Bone marrow (tissue), 2 donors: ENCODE results near the gene CD247.

Source experiments
- DNase-seq, 2 donors: peaks; one replicate each; lab custom pipeline; 2025; lab: John Stamatoyannopoulos, UW

The CD247 gene

GRCh38 chr1:167542109-167543032 is 24.0 kb upstream of the CD247 start:
- no peak for DNase-seq

DNA sequence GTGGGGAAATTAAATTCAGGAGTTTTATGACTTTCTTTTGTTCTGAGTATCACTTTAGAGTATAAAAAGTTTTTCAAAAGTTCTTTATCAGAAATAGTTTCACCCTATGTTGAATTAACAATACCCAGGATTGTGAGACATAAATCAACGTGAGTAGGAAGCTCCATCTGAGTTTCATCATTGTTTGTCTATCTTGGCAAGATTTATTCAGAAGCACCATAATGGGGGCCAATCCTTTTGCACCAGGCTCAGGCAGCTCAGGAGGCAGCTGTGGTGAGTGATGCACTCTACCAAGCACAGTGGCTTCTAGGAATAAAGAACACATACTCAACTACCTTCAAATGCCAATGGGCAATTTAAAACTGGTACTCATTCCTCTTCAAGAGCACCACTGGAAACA is 23.3 kb upstream of the CD247 start:
- no peak for DNase-seq

DNA sequence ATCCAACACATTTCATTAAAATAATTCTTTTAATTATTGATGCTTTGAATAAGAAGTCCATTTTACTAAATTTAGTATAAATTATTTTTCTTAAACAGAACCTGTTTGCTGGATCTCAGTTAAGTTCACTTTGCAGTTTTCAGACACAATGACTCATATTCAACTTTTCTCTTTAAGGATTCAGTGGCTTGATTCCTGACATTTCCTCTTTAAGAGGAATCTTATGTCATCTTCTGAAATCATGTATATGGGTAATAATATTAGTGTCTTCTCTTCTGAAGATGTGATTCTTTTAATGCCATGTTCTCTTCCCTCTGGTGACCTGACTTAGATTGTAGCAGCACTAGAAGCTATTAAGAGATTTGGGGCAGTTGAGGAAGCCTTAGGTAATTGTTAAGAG is 22.7 kb upstream of the CD247 start:
- DNase-seq: no peak

DNA sequence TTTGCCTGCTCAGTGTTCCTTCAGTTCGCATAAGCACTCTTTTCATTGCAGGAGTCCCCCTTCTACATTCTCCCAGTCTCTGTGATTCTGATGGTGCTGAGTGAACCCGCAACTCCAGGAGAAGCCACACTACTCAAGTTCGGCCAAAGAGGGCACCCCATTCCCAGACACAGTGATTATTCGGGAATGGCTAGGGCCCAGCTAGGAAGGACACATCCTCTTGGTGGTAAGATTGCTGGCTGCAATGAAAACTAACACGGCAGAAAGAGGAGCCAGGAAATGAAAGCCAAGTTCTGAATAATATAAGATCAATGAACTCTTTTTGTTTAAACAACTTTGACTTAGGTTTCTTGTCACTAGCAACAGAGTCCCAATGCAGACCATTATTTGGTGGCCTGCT is 20.3 kb upstream of the CD247 start:
- no peak for DNase-seq

- DNase-seq: peak; percentile 15 to 37
Observed at GRCh38 chr1:167533851-167534300, 15.5 kb upstream of the CD247 start.

DNA sequence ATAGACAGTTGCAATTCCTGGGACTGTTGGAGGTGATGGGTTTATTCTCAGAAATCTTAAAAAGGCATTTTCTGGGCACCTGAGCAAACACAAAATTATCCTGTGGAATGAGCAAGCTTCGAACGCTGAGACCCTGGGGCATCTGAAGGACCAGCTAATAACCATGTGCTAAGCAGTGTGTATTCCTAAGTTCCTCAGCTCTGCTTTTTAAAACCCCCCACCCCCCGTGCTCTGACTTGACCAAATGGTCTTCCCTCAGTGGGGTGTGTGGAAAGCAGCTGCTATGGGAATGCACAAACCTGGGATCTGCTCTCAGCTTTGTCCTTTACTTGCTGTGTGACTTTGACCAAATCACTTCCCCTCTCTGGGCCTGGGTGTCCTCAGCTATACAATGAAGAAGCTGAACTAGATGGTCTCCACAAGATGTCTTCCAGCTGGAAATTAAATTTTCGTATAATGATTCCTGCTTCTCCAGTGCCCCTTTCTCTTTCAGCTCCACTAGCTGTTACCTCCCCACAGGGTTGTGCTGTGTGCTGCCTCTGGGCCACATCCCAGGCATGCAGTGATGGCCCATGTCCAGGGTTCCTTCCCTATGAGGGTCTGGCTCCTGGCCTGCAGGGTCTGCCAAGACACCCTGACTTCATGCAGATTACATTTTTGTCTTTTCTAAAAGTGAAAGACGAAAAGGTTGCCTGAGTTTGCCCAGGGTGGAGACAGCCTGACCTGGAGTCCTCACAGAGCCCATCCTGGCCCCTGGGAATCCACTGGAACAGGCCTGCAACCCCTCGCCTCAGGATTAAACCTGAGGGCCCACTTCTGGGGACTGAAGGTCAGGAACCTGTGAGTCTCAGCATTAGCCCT is 14.9 kb upstream of the CD247 start:
- no peak for DNase-seq

- DNase-seq: no peak
Observed at GRCh38 chr1:167532375-167532774, 14.0 kb upstream of the CD247 start.

GRCh38 chr1:167529829-167530474 is 11.6 kb upstream of the CD247 start:
- DNase-seq: no peak

GRCh38 chr1:167528057-167528728 is 9.9 kb upstream of the CD247 start:
- DNase-seq: no peak

- no peak for DNase-seq
Observed at GRCh38 chr1:167526667-167527383, 8.5 kb upstream of the CD247 start.

DNA sequence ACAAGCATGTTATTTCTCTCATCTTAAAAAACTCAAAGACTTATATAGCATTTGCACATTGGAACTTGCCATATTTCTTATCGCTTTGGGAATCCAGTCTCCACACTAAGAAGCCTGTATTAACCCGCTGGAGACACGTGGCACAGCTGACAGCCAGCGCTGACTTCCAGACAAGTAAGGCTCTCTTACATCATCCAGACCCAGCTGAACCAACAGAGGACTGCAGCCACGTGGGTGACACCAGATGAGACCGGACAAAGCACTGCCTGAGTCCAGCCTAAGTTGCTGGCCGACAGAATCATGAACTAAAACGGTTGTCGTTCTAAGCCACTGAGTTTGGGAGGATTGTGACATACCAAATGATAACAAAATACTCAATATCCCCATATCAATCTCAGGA is 6.3 kb upstream of the CD247 start:
- DNase-seq: no peak

DNA sequence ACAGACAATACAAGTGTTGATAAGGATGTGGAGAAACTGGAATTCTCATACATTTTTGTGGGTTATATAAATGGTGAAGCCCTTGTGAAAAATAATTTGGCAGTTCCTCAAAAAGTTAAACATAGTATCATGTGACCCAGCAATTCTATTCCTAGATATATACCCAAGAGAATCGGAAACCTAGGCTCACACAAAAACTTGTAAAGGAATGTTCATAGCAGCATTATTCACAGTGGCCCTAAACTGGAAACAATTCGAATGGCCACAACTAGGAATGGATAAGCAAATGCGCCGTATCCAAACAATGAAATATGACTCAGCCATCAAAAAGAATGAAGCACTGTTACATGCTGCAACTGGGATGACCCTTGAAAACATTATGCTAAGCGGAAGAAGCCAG is 3.9 kb upstream of the CD247 start:
- no peak for DNase-seq

GRCh38 chr1:167520711-167521206 is 2.4 kb upstream of the CD247 start:
- DNase-seq: no peak

DNA sequence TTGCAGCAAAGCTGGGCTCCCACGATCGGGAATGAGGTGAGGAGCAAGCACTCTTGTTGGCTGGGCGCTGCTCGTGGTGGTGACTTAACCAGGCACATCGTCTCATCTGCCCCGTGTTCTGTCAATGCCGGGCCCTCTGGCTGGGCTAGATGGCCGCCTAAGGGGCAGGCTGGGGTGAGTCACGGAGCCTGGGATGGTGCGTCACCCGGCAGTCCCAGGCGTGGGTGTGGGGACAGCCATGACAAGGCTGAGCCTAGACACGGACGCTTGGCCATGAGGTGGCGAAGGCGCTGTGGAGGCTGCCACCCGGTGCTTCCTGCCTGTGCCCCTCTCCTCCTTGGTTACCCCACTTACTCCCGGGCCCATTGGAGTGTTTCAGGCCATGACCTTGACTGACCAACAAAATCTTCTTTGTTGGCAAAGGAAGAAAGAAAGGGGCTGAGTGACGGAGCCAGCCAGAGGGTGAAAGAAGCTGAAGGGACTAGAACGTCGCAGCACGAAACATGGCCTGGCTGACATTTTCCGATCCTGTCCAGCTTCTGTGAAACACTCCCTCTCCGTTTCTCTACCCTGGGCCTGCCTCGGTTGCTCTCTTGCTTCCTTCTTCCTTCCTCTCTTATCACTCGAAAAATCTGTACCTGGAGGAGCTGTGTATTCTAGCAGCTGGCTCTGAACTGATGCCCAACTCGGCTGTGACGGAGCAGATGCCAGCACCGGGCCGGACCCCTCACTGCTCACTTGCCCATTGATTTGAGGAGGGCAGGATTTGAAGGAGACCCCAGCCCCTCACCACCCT is 596 bp downstream of the CD247 start:
- DNase-seq: no peak

DNA sequence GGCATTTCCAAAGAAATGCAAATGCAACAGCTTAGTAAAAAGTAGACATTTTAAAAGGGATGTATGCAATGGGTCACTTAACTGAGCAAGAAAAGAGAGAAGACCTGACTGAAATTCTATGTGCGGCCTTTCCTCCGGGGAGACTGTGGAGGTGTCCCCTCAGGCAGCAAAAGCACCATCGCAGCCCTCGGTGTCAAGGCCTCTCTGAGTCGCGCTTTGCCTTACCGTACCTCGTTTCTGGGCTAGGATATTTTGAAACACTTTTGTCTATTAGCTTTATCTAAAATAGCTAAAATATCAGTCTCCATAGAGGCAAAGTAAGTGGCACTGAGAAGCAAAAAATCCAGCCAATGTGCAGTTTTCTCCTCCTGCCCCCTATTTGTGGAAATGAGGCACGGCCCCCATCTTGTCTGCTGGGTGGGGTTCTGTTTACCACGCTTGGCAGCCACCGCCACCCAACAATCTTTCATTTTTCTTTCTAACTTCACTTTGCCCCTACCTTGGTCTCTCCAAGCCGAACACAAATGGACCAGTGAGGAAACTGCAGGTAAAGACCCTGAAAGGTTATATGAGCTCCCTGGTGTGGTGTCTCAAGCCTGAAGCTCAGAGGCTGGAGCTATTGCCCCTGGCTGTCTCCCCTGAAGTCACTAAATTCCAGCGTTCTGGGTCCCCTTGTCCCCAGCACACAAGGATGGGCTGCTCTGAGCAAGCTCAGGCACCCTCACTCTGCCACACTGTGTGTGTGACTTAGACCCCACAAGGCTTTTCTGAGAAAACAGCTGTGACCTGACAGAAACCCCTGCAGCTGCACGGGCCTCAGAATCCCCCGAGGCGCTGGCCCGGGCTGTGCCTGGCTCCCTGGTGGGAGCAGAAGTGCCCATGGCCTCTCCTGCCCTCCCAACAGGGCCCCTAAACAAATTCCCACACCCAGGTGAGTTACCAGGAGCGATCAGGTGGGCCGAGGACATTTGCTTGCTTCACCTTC is 1.6 kb downstream of the CD247 start:
- no peak for DNase-seq

DNA sequence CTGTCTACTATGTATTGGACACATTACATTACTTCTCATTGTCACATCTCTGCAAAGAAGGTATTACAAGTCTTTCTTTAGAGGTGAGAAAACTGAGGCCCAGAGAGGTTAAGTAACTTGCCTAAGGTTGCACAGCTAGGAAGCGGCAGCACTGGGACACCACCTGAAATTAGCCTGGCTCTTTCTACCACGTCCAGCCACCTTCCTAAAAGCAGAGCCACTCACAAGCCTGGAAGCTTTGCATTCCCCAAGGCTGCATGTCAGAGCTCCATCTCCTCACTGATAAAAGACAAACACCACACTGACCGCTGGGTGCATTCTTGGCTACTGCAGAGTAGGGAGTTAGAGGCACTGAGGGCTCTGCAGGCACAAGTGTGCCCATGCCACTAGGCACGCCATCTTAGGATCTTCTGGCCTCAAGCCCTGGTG is 2.4 kb downstream of the CD247 start:
- no peak for DNase-seq

DNA sequence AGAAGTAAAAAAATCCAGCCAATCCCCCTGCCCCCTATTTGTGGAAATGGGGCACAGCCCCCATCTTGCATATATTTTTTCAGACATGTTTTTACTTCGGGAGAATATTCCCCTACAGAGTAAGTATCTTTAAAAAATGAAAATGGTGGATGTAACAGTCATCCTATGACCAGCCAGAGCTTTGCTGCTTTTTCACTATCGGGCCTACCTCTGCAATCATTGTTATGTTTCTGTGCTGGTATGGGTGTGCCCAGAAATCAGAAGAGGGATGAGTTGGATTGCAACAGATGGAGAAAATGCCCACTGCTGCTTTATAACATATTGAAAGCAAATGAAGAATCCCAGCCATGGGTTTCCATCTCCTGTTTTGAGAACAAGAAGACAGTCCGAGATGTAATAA is 2.9 kb downstream of the CD247 start:
- DNase-seq: no peak

DNA sequence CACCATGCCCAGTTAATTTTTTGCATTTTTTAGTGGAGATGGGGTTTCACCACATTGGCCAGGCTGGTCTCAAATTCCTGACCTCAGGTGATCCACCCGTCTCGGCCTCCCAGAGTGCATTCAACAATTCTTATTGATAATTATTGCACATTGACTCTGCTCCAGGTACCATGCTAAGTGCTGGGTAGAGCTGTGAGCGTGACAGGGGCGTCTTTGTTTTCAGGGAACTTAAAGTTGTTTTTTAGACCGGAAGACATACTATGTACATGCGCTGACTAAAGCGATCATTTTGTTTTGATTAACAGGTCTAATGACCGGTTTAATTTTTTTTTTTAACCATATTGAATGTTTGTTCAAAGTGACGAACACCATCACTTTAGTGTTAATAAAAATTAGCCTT is 4.0 kb downstream of the CD247 start:
- DNase-seq: no peak
